NCI-H1092 treated with DMSO at 0.1 percent for 48 hours (cell line): ENCODE data around the gene CEP43.

Experiments
- DNase-seq: peaks from one replicate; lab custom pipeline; 2025; lab: John Stamatoyannopoulos, UW

CEP43 gene, protein sequence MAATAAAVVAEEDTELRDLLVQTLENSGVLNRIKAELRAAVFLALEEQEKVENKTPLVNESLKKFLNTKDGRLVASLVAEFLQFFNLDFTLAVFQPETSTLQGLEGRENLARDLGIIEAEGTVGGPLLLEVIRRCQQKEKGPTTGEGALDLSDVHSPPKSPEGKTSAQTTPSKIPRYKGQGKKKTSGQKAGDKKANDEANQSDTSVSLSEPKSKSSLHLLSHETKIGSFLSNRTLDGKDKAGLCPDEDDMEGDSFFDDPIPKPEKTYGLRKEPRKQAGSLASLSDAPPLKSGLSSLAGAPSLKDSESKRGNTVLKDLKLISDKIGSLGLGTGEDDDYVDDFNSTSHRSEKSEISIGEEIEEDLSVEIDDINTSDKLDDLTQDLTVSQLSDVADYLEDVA

DNA sequence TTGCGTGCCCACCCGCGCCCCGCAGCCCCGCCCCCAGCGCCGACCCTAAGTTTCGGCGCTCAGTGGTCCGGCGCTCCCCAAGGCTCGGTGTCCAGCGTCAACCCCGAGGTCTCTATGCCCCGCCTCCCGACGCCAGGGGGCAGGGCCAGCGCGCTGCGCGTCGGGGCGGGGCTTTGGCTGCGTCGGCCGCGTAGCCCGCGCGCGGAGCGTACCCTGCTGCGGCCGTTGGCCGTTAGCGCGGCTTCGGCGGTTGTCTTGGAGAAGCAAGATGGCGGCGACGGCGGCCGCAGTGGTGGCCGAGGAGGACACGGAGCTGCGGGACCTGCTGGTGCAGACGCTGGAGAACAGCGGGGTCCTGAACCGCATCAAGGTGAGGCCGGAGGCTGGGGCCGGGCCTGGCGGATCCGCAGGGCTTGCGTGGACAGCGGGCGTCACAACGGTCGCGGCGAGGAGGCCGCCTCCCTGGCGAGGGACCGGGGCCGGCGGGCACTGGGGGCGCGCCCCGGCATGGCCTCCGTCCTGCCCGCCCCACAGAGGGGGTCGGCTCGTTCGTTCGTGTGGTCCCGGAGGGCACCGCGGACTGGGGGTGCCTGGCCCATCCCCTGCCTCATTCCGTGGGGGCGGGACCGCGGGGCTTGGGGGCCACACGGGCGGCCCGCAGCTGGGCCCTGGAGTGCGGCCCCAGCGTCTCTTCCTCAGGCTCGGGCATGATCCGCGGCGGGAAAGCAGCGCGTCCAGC, at the start of gene CEP43:
TSS of gene CEP43 (plus strand) at position 253 of the 739 bp plus-strand sequence. CDS start at position 269, 16 bp downstream.
- peak; percentile 99 for DNase-seq

DNA sequence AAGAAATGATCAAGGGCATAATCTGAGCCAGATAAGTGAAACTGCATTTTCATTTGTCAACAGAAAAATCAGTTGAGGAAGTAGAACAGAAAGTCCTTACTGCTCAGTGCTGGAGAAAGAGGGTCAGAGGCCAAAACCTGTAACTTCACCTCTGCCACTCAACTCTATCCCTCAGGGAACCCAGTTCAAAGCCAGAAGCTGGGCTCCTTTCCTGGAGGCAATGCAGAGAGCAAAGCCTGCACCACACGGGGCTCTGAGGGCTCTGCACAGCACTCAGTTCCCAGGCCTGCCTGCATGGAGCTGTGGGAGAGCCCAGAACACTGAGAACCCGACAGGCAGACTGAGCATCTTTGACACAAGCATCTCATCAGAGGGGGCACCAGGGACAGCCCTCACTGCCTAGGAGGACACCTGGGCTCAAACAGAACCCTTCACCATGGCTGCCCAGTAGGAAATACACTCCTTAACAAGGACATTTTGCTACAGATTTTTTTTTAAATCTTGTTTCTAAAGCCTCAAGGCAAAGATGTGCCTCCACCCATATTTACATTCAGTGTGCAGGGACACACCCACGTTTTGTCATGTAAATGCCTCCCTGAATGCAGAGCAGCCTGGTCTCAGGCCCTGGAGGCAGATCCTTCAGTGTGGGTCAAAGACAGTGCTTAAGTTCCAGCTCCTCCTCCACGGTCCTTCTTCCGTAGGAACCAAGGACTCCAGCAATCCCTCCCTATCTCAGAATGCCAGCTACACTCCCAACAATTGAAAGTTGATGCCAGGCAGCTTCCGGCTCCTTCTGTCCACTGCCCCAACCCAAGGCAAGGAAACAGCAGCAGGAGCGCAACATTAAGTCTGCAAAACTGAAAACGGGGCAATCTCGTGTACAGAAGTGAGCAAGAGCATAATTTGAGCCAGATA, 49.4 kb upstream of the CEP43 start:
- DNase-seq, result no peak

DNA sequence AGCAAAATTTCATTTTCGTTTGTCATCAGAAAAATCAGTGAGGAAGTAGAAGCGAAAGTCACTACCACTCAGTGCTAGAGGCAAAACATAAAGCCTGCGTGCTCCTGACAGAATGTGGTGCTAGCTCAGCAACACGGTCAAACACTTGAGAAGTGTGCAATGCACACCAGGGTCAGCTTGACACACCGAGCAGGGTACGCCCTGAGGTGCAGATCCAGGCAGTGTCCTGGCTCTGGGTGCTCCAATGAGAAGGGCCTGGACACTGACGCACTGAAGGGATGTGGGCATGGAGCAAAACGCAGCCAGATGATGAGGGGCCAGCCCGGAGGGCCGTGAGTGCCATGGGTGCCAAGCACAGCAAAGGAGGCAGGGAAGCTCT, 48.8 kb upstream of the CEP43 start:
- DNase-seq, result no peak

DNA sequence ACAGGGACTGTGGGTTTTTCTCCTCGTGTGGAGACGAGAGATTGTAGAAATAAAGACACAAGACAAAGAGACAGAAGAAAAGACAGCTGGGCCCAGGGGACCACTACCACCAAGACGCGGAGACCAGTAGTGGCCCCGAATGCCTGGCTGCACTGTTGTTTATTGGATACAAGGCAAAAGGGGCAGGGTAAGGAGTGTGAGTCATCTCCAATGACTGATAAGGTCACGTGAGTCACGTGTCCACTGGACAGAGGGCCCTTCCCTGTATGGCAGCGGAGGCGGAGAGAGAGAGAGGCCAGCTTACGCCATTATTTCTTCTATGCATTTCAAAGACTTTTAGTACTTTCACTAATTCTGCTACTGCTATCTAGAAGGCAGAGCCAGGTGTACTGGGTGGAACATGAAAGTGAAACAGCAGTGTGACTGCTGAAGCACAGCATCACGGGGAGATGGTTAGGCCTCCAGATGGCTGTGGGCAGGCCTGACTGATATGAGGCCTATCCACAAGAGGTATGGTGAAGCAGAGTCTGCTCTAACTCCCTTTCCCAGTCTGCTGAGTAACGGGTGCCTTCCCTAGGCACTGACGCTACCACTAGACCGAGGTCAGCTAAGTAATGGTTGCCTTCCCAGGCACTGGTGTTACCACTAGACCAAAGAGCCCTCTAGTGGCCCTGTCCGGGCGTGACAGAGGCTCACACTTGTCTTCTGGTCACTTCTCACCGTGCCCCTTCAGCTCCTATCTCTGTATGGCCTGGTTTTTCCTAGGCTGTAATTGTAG, 48.1 kb upstream of the CEP43 start:
- DNase-seq, result peak; percentile 75

DNA sequence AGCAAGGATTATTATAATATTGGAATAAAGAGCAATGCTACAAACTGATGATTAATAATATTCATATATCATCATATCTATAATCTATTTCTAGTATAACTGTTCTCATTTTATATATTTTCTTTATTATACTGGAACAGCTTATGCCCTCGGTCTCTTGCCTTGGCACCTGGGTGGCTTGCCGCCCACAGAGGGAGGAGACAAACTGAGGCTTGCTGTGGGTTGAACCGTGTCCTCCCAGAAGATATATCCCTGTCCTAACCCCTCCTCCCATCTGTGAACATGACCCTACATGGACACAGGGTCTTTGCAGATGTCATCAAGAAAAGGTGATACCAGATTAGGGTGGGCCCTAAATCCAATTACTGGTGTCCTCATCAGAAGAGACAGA, 47.5 kb upstream of the CEP43 start:
- no peak for DNase-seq

DNA sequence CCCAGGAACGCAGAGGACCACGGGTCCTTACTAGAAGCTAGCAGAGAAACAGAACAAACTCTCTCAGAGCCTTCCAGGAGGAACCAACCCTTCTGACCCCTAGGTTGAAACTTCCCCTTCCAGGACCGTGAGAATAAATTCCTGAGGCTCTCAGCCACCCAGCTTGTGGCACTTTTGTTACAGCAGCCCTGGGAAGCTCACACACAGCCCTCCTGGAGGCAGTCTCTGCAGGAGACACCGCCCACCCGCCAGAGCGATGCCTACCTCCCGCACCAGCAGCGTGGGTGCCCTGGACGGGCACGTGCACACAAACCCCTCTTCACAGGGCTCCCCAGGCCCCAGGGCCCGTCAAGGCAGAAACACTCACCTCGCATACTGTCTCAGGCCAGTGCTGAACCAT, 47.1 kb upstream of the CEP43 start:
- DNase-seq, result no peak

DNA sequence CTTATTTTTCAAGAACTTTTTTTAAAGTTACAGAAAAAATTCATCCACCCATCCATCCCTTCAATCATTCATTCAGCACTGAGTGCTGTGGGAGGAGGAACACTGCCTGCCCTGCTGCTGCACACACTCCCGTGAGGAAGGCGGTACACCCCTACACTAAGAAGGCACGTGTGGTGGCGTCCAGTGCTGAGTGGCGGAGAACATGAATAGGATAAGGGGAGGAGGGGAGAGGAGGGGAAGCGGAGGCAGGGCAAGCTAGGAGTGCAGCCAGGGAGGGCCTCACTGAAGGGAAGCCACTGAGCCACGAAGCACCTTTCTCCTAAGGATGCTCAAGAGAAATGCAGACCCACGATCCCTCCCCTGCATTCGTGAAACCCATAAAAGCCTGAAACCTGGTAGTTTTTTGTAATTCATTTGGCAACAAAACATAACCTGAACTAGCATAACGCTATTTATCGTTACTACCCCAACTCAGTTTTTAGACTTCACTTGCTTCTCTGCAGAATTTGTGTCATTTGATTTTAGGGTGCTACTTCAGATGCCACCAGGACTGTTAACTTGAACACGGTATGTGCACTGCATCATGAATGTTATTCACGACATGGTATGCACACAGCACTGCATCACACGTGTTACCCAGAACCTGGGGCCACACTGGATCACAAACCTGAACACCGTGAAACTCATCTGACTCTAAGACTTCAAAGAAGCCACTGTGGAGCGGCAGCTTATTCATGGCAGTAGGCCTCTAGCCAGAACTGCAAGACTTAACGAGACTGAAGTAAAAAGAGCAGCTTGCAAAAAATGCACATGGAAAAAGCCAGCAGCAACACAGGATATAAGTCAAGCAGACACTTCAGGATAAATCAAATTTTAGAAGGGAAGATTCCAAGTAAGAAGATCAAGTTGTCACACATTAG, 46.4 kb upstream of the CEP43 start:
- DNase-seq, result no peak

DNA sequence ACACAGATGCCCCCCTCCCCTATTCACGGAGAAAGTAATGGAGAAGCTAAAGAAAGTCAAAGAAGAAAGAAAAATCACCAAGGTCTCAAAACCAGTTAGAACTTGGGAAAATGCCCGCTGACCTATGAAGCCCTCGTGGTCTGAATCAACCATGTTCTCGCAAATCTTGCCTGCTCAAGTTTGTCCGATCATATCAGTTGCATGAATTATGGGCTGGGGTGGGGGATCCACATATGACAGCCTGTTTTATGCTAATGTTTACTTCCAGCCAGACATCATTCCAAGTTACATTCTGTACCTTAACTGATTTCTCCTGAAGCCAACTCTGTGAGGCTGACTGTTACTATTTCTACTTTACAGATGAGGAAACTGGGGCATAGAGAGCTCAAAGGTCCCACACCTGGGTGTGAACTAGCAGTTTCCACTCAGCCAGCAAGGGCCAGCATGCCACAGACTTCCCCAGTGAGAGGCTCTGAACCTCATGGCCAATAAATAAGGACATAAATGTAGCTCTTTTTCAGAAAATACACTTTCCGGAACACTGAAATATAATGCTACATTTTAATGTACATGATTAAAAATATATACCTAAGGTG, 45.0 kb upstream of the CEP43 start:
- DNase-seq, result no peak

DNA sequence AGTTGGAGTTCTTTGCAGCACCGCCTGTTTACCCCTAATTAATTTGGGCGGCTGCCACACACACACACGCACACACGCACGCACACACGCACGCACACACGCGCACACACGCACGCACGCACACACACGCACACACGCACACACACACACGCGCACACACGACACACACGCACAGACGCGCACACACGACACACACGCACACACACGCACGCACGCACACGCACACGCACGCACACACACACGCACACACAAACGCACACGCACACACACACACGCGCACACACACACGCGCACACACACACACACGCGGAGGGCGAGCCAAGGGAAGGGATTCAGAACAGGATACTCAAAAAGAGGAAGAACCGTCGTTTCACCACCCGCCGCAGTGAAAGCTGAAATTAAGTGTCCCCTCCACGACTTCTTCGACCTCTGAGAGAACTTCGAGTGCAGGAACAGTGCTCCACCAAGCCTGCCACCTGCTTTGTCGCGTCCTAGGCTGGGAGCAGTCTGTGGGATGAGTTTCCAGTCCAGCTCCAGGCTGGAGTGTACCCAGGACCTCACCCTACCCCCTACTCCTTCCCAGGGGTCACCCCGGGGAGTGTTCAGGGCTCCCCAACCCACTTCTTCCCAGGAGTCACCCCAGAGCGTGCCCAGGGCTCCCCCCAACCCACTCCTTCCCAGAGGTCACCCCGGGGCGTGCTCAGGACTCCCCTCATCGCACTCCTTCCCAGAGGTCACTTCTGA, 43.9 kb upstream of the CEP43 start:
- no peak for DNase-seq

DNA sequence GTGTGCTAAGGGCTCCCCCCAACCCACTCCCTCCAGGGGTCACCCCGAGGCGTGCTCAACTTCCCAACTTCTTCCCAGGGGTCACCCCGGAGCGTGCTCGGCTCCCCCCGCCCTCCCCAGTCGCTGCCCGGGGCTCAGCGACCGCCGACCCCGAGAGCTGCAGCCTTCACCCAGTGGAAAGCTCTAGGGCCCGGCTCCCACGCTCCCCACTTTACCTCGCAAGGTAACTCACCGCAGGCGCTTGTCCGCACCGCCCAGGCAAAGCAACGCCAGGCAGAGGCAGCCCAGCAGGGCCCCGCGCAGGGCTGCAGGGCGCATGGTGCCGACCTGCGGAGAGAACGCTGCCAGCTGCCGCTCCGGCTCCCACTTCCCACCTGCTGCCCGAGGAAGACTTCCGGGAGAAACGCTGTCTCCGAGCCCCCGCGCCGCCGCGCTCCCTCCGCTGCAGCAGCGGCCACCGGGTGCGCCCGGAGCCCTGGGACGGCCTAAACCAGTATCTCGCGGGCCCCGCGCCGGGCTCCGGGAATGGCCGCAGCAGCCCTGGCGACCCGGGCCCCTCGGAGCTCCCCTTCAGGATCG, 43.2 kb upstream of the CEP43 start:
- DNase-seq, result no peak

DNA sequence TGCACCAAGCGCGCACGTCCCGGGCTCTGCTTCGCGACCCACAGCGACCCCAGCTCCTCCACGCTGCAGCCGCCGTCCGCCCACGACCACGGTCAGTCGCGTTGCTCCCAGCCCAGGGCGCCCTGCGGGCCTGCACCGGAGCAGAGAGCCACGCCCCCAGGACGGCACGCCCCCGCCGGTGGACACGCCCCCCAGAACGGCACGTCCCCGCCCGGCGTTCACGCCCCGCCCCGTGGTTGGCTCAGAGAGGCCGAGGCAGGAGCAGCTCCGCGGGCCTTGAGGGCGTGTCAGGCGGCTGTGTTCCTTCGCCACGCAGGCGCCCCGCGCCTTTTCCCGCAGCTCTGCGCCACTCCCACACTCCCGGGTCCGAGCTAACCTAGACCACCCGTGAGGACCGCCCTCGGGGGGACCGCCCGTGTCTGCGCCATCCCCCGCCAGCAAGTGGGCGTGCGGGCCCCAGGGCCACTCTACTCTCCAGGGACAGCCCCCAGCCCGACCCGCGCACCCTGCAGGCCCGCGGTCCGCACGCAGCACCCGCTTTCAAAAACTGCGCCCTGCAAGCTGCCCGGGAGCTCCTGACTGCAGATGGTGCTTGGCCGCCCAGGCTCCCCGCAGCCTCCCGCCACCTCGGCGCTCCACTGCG, 42.6 kb upstream of the CEP43 start, which contains the start of gene RNASET2:
TSS of gene RNASET2 (minus strand) at position 107 of the 643 bp plus-strand sequence. CDS start 368 bp downstream, outside the sequence.
- peak; percentile 93 for DNase-seq

DNA sequence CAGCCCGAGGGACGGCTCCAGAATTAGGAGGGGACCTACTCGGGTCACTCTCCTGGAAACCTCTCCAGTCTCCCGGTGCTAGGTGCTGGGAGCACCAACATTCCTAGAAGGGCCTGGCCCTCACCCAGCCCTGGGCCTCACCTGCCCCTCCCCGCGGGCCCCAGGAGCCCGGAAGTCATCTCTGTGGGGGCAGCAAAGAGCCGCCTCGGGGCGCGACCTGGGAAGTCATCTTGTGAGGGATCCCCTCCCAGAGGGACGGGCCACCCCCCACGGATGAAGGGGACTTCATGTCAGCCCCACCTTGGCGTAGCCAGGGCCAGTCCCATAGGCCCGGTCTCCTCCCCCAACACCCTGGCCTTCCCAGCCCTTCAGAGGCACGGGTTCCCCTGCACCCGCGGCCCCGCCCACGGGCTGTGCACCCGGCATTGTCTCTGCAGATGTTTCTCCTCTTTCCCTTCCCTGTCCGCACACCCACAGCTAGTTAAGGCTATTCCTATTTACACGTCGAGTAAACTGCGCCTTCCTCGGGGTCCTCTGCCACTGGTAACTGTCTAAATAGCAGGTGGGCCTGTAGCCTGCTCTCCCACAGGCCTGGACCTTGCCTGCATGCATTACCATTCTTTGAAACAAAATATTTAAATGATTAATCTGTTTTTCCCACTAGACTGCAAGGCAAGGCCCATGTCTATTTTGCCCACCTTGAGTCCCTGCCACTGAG, 42.0 kb upstream of the CEP43 start:
- DNase-seq, result peak; percentile 38

DNA sequence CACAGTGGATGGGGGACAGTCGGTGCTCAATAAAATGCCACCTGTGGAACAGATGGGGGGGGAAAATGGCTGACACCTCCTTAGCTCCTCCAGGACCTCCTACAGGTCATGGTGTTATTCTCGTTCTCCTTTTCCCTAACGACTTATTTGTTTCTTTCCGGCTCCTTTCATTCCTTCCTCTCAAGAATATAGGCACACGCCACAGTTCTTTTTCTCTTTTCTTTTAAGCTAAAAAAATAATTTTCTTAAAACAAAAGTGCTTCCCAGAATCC, 41.5 kb upstream of the CEP43 start:
- DNase-seq, result no peak

DNA sequence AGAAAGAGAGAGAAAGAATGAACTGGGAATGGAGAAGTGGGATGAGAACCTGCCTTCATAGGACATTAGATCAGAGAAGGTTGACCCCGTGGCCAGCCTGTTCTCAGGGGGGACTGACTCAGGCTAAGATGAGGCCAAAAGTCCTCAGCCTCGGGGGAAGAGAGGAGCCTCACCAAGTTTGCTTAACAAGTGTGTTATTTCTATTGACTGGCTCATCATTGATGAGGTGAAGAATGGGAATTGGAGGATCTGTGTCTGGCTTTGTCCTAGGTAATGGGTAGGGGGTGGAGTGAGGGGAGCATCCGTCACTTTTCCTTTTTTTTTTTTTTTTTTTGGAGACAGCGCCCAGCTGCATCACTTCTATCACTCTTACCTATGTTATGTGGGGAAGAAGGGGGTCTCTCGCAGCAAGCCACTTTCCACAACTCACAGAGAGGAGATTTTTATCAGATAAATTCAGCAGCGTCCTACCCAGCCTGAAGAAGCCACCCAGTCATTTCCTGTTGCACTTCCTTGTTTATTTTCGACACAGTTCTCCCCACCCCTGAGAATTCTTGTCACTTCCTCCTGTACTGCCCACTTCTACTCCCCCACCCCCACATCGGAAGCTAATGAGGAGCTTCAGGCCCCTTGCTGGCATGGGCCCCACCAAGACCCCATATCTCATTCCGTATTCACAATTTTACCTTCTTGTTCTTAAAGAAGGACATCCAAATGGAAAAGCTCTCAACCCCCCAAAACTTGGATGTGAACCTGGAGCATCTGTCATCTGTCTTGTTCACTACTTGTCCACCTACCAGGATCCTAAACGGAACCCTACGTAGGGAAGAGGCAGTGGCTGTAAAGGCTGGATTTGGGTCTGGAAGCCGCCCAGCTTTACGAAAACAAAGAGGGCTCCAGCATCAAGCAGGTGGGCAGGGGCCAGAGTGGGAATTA, 40.0 kb upstream of the CEP43 start:
- no peak for DNase-seq

DNA sequence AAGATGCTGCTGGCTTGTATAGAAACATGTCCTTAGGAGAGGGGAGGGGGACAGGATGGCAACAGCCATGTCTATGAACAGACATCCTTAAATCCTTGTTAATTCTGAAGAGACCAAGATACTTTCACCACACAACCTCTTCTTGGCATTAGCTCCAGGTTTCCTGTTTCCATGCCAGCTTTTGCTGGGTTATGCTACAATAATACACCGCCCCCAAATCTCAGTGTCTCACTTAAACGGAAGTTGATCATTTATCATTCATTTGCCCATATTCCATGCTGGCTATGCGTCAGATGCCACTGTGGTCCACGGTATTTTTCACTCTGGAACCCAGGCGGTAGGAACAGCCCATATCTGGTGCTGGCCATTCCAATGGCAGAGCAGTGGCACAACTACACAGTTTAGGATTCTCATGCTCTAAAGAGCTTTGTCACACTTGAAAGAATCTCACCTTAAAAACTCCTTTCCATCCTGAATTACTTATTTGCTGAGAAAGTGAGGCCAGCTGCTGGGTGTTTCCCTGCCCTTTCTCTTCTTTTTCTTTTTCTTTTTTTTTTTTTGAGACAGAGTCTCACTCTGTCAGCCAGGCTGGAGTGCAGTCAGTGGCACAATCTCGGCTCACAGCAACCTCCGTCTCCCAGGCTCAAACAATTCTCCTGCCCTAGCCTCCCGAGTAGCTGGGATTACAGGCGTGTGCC, 39.1 kb upstream of the CEP43 start:
- DNase-seq, result no peak

DNA sequence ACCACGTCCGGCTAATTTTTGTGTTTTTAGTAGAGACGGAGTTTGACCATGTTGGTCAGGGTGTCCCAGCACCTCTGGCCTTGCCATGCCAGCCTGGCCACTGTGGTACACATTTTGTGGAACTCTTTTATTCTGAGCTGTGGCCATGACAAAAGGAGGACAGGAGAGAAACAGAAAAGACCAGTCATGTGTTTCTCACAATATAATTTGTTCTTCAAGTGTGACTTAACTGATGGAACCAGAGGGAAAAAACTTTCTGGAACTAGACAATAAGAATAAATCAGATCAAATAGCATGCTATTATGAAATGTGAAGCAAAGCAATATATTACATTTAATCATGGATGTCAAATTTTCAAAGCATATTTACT, 38.6 kb upstream of the CEP43 start:
- no peak for DNase-seq
